DMS114 treated with DMSO at 0.1 percent for 48 hours (cell line): ENCODE data around the gene C1orf74.

Source experiments
- DNase-seq: peaks from one replicate; lab custom pipeline; 2025; ENCODE audit not compliant: unreplicated experiment; lab: John Stamatoyannopoulos, UW

C1orf74 gene

DNA sequence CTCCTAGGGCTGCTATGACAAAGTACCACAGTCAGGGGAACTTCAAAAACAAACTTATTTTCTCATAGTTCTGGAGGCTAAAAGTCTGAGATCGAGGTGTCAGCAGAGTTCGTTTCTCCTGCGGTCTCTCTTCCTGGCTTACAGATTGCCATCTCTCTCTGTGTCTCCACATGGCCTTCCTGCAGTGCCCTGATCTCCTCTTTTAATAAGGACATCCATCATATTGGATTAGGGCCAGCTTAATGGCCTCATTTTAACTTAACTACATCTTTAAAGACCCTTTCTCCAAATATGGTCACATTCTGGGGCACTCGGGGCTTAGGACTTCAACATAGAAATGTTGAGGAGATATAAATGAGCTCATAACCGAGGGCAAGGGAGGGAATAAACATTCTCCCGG is 12.2 kb downstream of the C1orf74 start:
- DNase-seq: no peak

DNA sequence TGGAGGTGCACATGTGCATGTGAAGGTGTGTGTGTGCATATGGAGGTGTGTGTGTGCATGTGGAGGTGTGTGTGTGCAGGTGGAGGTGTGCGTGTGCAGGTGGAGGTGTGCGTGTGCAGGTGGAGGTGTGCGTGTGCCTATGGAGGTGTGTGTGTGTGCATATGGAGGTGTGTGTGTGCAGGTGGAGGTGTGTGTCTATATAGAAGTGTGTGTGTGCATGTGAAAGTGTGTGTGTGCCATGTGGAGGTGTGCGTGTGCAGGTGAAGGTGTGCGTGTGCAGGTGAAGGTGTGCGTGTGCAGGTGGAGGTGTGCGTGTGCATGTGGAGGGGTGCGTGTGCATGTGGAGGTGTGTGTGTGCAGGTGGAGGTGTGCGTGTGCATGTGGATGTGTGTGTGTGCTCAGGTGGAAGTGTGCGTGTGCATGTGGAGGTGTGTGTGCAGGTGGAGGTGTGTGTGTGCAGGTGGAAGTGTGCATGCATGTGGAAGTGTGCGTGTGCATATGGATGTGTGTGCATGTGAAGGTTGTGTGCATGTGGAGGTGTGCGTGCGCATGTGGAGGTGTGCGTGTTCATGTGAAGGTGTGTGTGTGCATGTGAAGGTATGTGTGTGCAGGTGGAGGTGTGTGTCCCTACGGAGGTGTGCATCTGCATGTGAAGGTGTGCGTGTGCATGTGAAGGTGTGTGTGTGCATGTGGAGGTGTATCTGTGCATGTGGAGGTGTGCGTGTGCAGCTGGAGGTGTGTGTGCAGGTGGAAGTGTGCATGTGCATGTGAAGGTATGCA is 13.5 kb downstream of the C1orf74 start:
- no peak for DNase-seq

GRCh38 chr1:209769971-209770370 is 14.4 kb downstream of the C1orf74 start:
- no peak for DNase-seq

DNA sequence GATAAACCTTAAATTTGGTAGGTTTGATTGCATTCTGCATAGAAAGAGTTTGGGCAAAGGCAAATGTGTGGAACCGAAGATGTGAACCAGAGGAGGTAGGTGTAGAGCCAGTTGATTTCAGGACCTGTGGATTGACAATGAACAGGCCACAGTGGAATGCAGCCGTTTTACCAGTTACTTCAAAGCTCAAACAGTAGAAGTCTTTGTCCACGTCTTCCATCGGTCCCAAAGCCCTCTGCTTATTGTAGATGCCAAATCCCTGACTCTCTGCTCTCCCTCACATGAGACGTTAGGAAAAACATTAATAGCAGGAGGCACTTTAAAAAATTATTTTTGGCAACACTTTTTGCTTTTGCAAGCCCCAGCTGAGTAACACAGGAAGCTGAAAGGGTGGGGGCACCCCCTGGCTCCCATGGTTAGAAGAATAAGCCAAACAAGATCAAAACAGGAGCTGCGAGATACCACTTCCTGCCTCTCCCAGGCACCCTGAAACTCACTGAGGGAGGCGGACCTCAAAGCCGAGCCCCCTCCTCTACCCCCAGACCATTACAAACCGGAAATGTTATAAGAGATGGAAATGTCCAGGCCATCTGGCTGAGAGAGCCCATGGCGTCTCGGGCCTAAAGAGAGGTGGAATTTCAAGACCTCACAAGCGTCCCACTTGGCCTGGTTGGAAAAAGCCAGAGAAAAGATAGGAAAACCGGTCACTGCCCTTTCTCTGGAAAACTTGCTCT is 15.0 kb downstream of the C1orf74 start:
- DNase-seq: no peak

DNA sequence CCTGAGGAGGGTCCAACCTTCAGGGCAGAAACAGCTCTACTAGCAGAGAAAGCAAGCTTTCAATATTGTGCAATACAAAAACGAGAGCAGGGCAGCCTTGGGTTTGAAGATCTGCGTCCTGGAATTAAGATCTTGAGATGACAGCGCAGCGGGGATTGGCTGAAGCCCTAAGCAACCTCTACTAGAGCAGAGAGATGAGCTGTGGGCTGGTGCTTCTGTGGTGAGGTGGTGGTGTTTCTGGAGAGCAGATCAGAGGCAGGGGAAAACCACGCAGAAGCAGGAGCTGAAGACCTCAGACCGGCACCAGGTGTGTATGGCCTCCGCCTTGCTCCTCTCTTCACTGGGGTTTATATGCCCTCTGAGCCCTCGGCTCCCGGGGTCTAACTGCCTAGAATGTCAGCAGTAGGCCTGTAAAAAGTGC is 16.0 kb downstream of the C1orf74 start:
- no peak for DNase-seq

- DNase-seq: no peak
Observed at GRCh38 chr1:209767706-209768105, 16.7 kb downstream of the C1orf74 start.

- no peak for DNase-seq
Observed at GRCh38 chr1:209767096-209767495, 17.3 kb downstream of the C1orf74 start.

GRCh38 chr1:209766051-209766450 is 18.3 kb downstream of the C1orf74 start:
- no peak for DNase-seq

- DNase-seq: no peak
Observed at GRCh38 chr1:209761011-209761635, 23.2 kb downstream of the C1orf74 start.

- DNase-seq: no peak
Observed at GRCh38 chr1:209759829-209760359, 24.5 kb downstream of the C1orf74 start.

DNA sequence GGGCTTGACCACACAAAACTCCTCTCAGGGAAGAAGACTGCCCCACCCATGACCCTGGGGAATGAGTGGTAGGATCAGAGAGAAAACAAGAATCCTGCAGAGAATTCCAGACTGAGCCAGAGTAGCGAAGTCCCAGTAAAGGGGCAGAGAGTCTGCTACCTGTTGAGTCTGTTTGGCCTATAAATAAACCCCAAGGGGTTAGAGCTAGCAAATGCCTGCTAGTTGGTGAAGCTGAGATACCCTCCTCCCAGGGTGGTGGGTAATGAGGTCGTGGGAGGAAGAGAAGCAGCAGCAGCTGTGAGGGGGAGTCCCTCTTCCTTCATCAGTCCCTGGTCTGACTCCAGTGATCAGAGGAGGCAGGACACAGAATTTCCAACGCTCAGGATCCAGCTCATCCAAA is 26.0 kb downstream of the C1orf74 start:
- DNase-seq: no peak

DNA sequence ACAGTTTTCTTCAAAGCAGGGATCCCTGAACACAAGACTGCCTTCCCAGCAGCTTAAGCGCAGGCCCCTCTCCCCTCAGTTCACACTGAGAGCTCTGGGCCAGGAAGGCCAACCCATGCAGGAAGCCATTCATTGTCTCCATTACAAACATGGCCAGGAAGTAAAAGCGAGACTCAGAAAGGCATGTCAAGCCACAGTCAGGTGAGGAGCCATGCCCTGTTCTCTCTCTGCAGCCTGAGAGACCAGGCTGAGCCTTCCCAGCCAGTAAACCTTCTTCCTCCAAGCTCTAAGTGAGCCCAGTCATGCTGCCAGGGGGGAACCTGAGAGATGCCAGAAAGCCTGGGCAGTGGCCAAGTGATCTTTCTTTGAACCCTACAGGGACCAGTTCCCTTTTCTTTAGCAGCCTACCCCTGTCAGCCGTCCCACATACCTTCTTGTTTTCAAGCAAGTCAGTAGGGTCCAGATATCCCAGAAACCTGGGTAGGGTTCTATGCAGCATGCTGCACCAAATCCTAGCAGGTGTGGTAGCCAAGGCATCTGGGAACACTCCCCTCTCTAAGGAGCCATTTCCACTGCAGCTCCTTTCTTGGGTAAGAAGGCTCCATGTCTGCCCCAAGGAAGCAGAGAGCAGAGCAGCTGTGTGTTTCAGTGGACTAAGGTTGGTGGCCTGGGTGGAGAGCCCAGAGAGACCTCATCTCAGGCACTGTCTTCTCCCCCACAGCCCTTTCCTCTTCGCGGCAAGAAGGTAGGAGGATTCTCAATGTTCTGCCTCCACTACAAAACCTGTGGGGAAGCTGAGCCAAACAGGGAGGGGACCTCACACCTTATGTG is 27.5 kb downstream of the C1orf74 start:
- no peak for DNase-seq

- no peak for DNase-seq
Observed at GRCh38 chr1:209755926-209756614, 28.3 kb downstream of the C1orf74 start, which contains the start of gene TRAF3IP3. TRAF3IP3 (plus strand) TSS chr1:209756053; CDS start chr1:209760040, 3,987 bp downstream.

GRCh38 chr1:209755256-209755655 is 29.1 kb downstream of the C1orf74 start:
- DNase-seq: no peak

DNA sequence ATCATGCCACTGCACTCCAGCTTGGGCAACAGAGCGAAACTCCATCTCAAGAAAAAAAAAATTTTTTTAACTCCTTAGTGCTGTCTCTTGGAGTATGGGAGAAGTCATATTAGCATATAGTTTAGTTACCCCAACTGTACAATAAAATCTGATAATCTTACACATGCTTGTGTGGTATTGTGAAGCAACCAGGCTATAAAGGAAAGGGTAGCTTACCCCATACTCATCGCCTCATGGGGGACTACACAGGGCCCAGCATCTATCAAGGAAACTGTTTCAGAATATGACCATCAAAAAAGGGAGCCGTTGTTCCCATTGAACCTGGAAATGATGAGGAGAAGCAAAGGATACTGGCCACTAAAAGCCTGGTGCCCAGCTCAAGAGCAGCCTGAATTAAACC is 31.5 kb downstream of the C1orf74 start:
- DNase-seq: no peak

- no peak for DNase-seq
Observed at GRCh38 chr1:209751627-209752231, 32.6 kb downstream of the C1orf74 start.

DNA sequence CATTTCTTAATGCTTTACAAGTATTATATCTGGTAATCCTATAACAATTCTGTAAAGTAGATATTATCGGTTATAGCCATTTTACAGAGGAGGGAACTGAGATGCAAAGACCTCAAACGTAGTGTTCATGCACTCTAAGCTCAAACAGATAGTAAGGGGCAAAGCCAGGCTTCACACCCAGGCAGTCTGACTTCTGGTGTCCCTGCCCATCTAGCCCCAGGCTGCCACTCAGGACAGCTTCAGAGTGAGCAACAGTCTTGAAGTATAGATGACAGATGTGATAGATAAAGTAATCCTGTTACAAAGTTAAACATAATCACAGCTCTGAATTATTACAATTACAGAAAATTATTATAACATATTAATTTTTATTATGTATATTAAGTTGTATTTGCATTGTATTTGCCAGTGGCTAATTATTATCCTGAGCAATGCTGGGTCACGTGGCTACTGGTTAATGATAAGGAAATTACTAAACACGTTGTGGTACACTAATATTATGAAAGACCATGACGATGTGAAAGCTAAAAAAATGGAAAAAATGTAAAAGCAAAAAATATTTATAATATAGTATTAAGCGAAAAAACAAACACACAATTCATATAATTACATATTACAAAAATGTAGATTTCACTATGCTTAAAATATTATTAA is 34.6 kb downstream of the C1orf74 start:
- DNase-seq: no peak

DNA sequence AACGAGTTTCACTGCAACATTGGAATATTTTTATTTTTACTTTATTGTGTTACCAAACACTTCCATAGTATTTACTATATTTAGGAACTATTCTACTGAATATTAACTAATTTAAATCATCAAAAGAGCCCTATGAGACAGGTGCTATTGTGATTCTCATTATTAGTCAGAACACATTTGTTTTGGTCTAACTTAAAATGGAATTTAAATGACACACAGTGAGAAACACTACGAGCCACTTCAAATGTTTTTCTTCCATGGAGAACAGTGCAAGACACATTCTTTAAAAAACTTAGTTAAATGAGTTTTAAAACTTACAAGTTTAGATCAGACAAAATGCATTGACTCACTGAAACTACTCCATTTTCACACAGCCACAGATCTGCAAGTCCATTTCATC is 35.2 kb downstream of the C1orf74 start:
- no peak for DNase-seq

DNA sequence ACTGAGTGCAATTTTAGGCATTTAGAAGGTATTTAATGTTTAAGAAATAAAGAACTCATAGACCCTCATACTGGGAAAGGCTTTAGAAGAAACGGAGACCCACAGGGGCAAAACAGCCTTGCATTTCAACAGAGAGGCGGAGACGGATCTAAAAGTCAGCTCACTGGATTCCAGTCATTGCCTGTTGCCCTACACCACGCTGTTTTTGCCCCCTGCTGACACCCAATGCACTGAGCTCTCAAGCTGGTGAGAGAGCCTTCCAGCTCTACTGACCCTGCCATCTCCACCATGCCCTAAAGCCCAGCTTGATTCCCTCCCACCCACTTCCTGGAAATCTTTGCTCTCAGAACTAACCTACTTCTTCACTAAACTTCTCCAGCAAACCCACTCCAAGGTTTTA is 35.7 kb downstream of the C1orf74 start:
- DNase-seq: no peak
